Panc1 (cell line): ENCODE results near the gene CDC42EP3. TPM values are rescaled to one million over a fixed set of nuclear protein-coding genes. Genes with fewer than 3 reads are reported as not detected.

Experiments used
- ATAC-seq: fragments of 200-7000 bp; cut with Tn5 transposase; 2 replicates; pipeline ENCODE4 v1.9.1; 2020; ENCODE audit warnings: mild to moderate bottlenecking, moderate library complexity
- BruUV-seq: library from RNA; stranded (reverse); fragments of 400-500 nt; replicated peaks from 2 replicates; lab custom pipeline; 2021; lab: Mats Ljungman, UMichigan
- CTCF ChIA-PET: fragments of 300-600 bp; sonication (Branson Sonifier 250); formaldehyde crosslinking; loops from one replicate; lab custom pipeline; 2022; ENCODE audit warnings: antibody characterized with exemption; lab: Charles Lee
- POLR2A ChIA-PET: fragments of 300-600 bp; sonication (Branson Sonifier 250); formaldehyde crosslinking; loops from one replicate; lab custom pipeline; 2022; ENCODE audit warnings: antibody characterized with exemption; lab: Charles Lee
- DNase-seq: peaks from one replicate; pipeline ENCODE4 v3.0.0-alpha.2; 2010; ENCODE audit warnings: low read depth, low spot score
- H3K27ac ChIP-seq: 2 replicates; pipeline ENCODE4 v1.5.1; 2011; ENCODE audit warnings: mild to moderate bottlenecking, low read length, inconsistent platforms
- H3K27me3 ChIP-seq: fragments of 200-500 bp; sonication (Bioruptor generic); 2 replicates; pipeline ENCODE4 v1.6.0; 2014; ENCODE audit warnings: low read length, inconsistent platforms; ENCODE audit not compliant: control insufficient read depth, insufficient read depth
- H3K36me3 ChIP-seq: fragments of 200-500 bp; sonication (Bioruptor generic); 2 replicates; pipeline ENCODE4 v1.5.1; 2014; ENCODE audit warnings: inconsistent platforms, mild to moderate bottlenecking, low read length, moderate library complexity; ENCODE audit not compliant: control insufficient read depth, insufficient read depth
- H3K4me1 ChIP-seq: 2 replicates; pipeline ENCODE4 v1.5.1; 2011; ENCODE audit warnings: inconsistent platforms, mild to moderate bottlenecking, low read length, moderate library complexity; ENCODE audit not compliant: control insufficient read depth, insufficient read depth
- H3K4me3 ChIP-seq, 2 experiments: 2 replicates each; pipeline ENCODE4 v1.5.1; 2011 to 2012; ENCODE audit warnings: low read depth in 2 of 2, low read length in 2 of 2, mild to moderate bottlenecking in 2 of 2, inconsistent platforms in 1 of 2, moderate library complexity in 1 of 2
- H3K9me3 ChIP-seq: fragments of 200-500 bp; sonication (Bioruptor generic); 2 replicates; pipeline ENCODE4 v1.5.1; 2014; ENCODE audit warnings: low read depth, mild to moderate bottlenecking, inconsistent platforms, low read length, moderate library complexity; ENCODE audit not compliant: control insufficient read depth, insufficient read depth
- POLR2AphosphoS5 ChIP-seq: IDR thresholded peaks from 2 replicates; pipeline ENCODE4 v1.6.1; 2012; ENCODE audit warnings: mild to moderate bottlenecking, low read depth, low read length, moderate library complexity
- SIN3A ChIP-seq: IDR thresholded peaks from 2 replicates; pipeline ENCODE4 v1.6.1; 2012; ENCODE audit warnings: low read depth, mild to moderate bottlenecking, low read length, moderate library complexity, borderline replicate concordance; ENCODE audit not compliant: insufficient read depth
- TCF7L2 ChIP-seq: IDR thresholded peaks from 2 replicates; pipeline ENCODE4 v1.6.1; 2011; ENCODE audit warnings: mild to moderate bottlenecking, low read depth, low read length, inconsistent platforms
- in situ Hi-C: cut with HindIII; loops from 2 replicates; pipeline ENCODE4 v1.10.0; 2016; ENCODE audit warnings: low sequenced_read_pairs, low pct_unique_long_range_greater_than_20kb
- intact Hi-C: fragments of 100-400 bp; cut with micrococcal nuclease; formaldehyde crosslinking; loops from one replicate; pipeline ENCODE4 v1.10.0; 2022; ENCODE audit not compliant: unreplicated experiment
- total RNA-seq: library from RNA; stranded (reverse); gene quantifications from one replicate; pipeline ENCODE4 v1.2.1, GENCODE V29; 2021; ENCODE audit not compliant: unreplicated experiment
- TF ChIP-seq, protein P1 (sequence below), 2 experiments: IDR thresholded peaks; 2 replicates each; pipeline ENCODE4 v1.6.1; 2011 to 2012; ENCODE audit warnings: low read depth in 2 of 2, control low read depth in 1 of 2, low read length in 1 of 2, mild to moderate bottlenecking in 1 of 2, moderate library complexity in 1 of 2; ENCODE audit not compliant: insufficient read depth in 1 of 2
- TF ChIP-seq, protein P2 (sequence below): fragments of 450-650 bp; IDR thresholded peaks from 2 replicates; pipeline ENCODE4 v1.5.1; 2017; ENCODE audit warnings: mild to moderate bottlenecking

CDC42EP3 gene
- total RNA-seq, 1 experiment from 2014 or later, result 6.1 TPM

DNA sequence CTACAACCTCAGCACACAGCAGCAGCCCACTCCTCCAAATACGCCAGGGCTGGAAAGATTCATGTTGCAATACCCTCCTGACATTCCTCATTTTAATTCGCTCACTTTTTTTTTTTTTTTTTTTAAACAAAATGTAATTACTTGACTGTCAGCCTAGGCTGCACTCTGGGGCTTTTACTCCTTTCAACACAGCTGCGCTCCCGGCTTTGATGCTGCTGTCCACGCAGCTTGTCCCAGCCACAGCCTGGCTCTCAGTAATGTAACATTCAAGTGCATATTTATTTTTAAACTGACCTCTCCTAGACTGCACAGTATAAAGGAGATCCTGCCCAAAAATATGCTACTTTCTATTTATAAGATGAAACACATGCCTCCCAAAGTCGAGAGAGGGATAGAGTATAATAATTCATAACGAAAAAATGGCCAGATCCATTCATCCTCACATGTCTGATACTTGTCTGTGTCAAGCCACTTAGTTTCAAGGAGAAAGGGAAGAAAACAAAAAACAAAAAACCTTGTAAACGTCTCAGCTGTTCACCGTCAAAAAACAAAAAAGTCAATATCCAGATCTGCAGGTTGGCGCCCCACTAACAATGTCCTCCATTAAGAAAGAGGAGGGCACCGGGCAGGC, 949 bp downstream of the CDC42EP3 start:
- Histone ChIP-seq H3K4me1 (peaks cover 6% of the 10 kb centered on the region), H3K27me3 (peaks cover 4% of the 10 kb centered on the region; the same call in 1 of the 2 replicates), H3K36me3 (peaks cover 6% of the 10 kb centered on the region; the same call in 1 of the 2 replicates), H3K4me3 (peak overlapping the region; percentile 68 to 80), H3K27ac (no peak overlapping the region), H3K9me3 (no peaks in the 10 kb centered on the region)
- ChIA-PET POLR2A (no interaction called here), CTCF (interaction anchor here (1.0 kb wide), 1 partner anchor 162 kb away, joined by 3 read pairs; no protein-coding TSS in a partner anchor)
- DNase-seq (no peak), ATAC-seq (no peak)
- BruUV-seq, result no TSS peak
- intact Hi-C loops, result loop anchor here (10.0 kb wide), 1 partner anchor 256 kb away; no protein-coding TSS in a partner anchor
- in situ Hi-C loops, result no loop called here
- TF ChIP-seq TCF7L2, result no peak
- TF ChIP-seq, protein P1, sequence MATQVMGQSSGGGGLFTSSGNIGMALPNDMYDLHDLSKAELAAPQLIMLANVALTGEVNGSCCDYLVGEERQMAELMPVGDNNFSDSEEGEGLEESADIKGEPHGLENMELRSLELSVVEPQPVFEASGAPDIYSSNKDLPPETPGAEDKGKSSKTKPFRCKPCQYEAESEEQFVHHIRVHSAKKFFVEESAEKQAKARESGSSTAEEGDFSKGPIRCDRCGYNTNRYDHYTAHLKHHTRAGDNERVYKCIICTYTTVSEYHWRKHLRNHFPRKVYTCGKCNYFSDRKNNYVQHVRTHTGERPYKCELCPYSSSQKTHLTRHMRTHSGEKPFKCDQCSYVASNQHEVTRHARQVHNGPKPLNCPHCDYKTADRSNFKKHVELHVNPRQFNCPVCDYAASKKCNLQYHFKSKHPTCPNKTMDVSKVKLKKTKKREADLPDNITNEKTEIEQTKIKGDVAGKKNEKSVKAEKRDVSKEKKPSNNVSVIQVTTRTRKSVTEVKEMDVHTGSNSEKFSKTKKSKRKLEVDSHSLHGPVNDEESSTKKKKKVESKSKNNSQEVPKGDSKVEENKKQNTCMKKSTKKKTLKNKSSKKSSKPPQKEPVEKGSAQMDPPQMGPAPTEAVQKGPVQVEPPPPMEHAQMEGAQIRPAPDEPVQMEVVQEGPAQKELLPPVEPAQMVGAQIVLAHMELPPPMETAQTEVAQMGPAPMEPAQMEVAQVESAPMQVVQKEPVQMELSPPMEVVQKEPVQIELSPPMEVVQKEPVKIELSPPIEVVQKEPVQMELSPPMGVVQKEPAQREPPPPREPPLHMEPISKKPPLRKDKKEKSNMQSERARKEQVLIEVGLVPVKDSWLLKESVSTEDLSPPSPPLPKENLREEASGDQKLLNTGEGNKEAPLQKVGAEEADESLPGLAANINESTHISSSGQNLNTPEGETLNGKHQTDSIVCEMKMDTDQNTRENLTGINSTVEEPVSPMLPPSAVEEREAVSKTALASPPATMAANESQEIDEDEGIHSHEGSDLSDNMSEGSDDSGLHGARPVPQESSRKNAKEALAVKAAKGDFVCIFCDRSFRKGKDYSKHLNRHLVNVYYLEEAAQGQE (IDR thresholded peaks at IDR 0.05; ENCODE audit: insufficient read depth in 1 of 2, low read depth in 2 of 2, low read length in 1 of 2), result no peak
- TF ChIP-seq, protein P2, sequence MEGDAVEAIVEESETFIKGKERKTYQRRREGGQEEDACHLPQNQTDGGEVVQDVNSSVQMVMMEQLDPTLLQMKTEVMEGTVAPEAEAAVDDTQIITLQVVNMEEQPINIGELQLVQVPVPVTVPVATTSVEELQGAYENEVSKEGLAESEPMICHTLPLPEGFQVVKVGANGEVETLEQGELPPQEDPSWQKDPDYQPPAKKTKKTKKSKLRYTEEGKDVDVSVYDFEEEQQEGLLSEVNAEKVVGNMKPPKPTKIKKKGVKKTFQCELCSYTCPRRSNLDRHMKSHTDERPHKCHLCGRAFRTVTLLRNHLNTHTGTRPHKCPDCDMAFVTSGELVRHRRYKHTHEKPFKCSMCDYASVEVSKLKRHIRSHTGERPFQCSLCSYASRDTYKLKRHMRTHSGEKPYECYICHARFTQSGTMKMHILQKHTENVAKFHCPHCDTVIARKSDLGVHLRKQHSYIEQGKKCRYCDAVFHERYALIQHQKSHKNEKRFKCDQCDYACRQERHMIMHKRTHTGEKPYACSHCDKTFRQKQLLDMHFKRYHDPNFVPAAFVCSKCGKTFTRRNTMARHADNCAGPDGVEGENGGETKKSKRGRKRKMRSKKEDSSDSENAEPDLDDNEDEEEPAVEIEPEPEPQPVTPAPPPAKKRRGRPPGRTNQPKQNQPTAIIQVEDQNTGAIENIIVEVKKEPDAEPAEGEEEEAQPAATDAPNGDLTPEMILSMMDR, result no peak
- TF ChIP-seq POLR2AphosphoS5, result no peak
- TF ChIP-seq SIN3A, result no peak

DNA sequence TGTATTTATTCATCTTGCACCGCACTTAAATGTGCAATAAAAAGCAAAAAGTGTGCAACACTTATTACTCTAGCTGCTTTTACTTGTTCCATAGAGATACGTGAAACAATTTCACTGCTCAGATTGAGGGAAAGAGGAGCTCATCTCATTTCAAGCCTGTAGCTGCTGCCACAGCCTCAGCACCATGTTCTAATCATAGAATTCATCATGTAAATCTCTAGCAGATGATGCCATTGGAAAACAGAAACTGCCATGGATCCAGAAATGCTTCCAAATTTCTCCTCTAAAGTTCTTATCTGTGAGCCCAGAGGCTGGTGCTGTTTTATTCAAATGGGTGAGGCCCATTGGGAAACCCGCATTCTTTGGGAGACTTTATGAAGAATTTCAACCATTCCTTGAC, 2.0 kb downstream of the CDC42EP3 start:
- ChIA-PET POLR2A (no interaction called here), CTCF (no interaction called here)
- TF ChIP-seq TCF7L2 (no peak), POLR2AphosphoS5 (no peak), SIN3A (no peak)
- TF ChIP-seq, protein P1 (IDR thresholded peaks at IDR 0.05; ENCODE audit: insufficient read depth in 1 of 2, low read depth in 2 of 2, low read length in 1 of 2), result no peak
- TF ChIP-seq, protein P2, result no peak
- DNase-seq, result no peak
- H3K9me3 ChIP-seq, result no peaks in the 10 kb centered on the region
- H3K27ac ChIP-seq, result no peak overlapping the region
- intact Hi-C loops, result no loop called here
- no TSS peak for BruUV-seq
- H3K4me3 ChIP-seq, result peak overlapping the region; percentile 68 to 80; a peak in 3 of 4 replicates
- peaks cover 4% of the 10 kb centered on the region; the same call in 1 of the 2 replicates for H3K27me3 ChIP-seq
- peaks cover 6% of the 10 kb centered on the region; the same call in 1 of the 2 replicates for H3K36me3 ChIP-seq
- H3K4me1 ChIP-seq, result peaks cover 6% of the 10 kb centered on the region
- ATAC-seq, result no peak
- in situ Hi-C loops, result no loop called here
